ENCODE measurements around the gene ARL13B.
"Not testable (repeated sequence)": the region's sequence is repeated elsewhere in the genome, so short reads cannot be mapped to it uniquely, and the experiment has no call there.

The ARL13B gene

GRCh38 chr3:93936549-93936948 is 43.4 kb upstream of the ARL13B start:
- Histone ChIP-seq H3K4me1 (ENCODE audit: low read length) (no peaks in the 10 kb centered on the region), H4K20me1 (ENCODE audit: insufficient read depth, low read length) (no peaks in the 10 kb centered on the region), H3K9ac (ENCODE audit: low read length) (no peak overlapping the region), H2AFZ (ENCODE audit: low read length) (no peak overlapping the region), H3K9me3 (replicated peaks; ENCODE audit: insufficient read depth, low read length) (no peaks in the 10 kb centered on the region), H3K27me3 (replicated peaks; ENCODE audit: insufficient read depth, low read length) (no peaks in the 10 kb centered on the region), H3K4me3 (ENCODE audit: low read length) (no peak overlapping the region), H3F3A (ENCODE audit: insufficient read depth, low read length) (no peaks in the 10 kb centered on the region), H3K9me2 (replicated peaks; ENCODE audit: insufficient read depth, low read length) (no peaks in the 10 kb centered on the region), H3K27ac (ENCODE audit: low read length) (no peak overlapping the region), H3K79me2 (ENCODE audit: low read length) (no peaks in the 10 kb centered on the region), H3K4me2 (ENCODE audit: low read depth, low read length) (no peak overlapping the region), H3K36me3 (replicated peaks; ENCODE audit: insufficient read depth, low read length) (no peaks in the 10 kb centered on the region)
- TF ChIP-seq, protein P1, sequence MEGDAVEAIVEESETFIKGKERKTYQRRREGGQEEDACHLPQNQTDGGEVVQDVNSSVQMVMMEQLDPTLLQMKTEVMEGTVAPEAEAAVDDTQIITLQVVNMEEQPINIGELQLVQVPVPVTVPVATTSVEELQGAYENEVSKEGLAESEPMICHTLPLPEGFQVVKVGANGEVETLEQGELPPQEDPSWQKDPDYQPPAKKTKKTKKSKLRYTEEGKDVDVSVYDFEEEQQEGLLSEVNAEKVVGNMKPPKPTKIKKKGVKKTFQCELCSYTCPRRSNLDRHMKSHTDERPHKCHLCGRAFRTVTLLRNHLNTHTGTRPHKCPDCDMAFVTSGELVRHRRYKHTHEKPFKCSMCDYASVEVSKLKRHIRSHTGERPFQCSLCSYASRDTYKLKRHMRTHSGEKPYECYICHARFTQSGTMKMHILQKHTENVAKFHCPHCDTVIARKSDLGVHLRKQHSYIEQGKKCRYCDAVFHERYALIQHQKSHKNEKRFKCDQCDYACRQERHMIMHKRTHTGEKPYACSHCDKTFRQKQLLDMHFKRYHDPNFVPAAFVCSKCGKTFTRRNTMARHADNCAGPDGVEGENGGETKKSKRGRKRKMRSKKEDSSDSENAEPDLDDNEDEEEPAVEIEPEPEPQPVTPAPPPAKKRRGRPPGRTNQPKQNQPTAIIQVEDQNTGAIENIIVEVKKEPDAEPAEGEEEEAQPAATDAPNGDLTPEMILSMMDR (IDR thresholded peaks at IDR 0.05; ENCODE audit: low read length) = no peak
- TF ChIP-seq EZH2phosphoT487 (IDR thresholded peaks at IDR 0.05; ENCODE audit: low read length) (no peak), EZH2 (optimal IDR thresholded peaks at IDR 0.05; ENCODE audit: low read depth, low read length) (no peak)
- DNase-seq = no peak

DNA sequence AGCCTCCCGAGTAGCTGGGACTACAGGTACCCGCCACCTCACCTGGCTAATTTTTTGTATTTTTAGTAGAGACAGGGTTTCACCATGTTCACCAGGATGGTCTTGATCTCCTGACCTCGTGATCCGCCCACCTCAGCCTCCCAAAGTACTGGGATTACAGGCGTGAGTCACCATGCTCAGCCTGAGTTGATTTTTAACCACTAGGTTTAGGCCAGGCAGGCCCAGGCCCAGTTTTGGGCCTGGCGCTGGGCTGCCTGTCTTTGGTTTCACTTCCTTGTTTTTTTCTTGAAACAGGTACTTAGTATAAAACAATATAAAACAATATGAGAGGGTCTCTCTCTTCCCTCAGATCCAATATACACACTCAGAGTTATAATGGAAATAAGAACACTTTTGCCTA is 42.5 kb upstream of the ARL13B start:
- not testable (repeated sequence) for H3K27ac ChIP-seq (ENCODE audit: low read length); H2AFZ ChIP-seq (ENCODE audit: low read length); H3K79me2 ChIP-seq (ENCODE audit: low read length); H3K9me2 ChIP-seq (replicated peaks; ENCODE audit: insufficient read depth, low read length); H3K4me2 ChIP-seq (ENCODE audit: low read depth, low read length); H3K9ac ChIP-seq (ENCODE audit: low read length); H3K27me3 ChIP-seq (replicated peaks; ENCODE audit: insufficient read depth, low read length); H3K4me1 ChIP-seq (ENCODE audit: low read length); H3K4me3 ChIP-seq (ENCODE audit: low read length); H3F3A ChIP-seq (ENCODE audit: insufficient read depth, low read length); H3K9me3 ChIP-seq (replicated peaks; ENCODE audit: insufficient read depth, low read length); DNase-seq; H3K36me3 ChIP-seq (replicated peaks; ENCODE audit: insufficient read depth, low read length); H4K20me1 ChIP-seq (ENCODE audit: insufficient read depth, low read length)

DNA sequence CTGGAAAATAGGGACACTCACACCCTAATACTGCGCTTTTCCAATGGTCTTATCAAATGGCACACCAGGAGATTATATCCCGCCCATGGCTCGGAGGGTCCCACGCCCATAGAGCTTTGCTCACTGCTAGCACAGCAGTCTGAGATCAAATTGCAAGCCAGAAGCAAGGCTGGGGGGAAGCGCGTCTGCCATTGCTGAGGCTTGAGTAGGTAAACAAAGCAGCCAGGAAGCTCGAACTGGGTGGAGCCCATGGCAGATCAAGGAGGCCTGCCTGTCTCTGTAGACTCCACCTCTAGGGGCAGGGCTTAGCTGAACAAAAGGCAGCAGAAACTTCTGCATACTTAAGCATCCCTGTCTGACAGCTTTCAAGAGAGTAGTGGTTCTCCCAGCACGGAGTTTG is 30.0 kb upstream of the ARL13B start:
- not testable (repeated sequence) for DNase-seq; H3K36me3 ChIP-seq (replicated peaks; ENCODE audit: insufficient read depth, low read length); H3K4me1 ChIP-seq (ENCODE audit: low read length); H3K79me2 ChIP-seq (ENCODE audit: low read length); H2AFZ ChIP-seq (ENCODE audit: low read length); H3K4me2 ChIP-seq (ENCODE audit: low read depth, low read length); H3K9ac ChIP-seq (ENCODE audit: low read length); H3K27ac ChIP-seq (ENCODE audit: low read length); H3K27me3 ChIP-seq (replicated peaks; ENCODE audit: insufficient read depth, low read length); H4K20me1 ChIP-seq (ENCODE audit: insufficient read depth, low read length); H3K9me2 ChIP-seq (replicated peaks; ENCODE audit: insufficient read depth, low read length); H3K4me3 ChIP-seq (ENCODE audit: low read length); H3F3A ChIP-seq (ENCODE audit: insufficient read depth, low read length); H3K9me3 ChIP-seq (replicated peaks; ENCODE audit: insufficient read depth, low read length)

GRCh38 chr3:93961026-93961425 is 18.9 kb upstream of the ARL13B start:
- Histone ChIP-seq H3K4me2 (ENCODE audit: low read depth, low read length) (no peak overlapping the region), H3K9ac (ENCODE audit: low read length) (no peak overlapping the region), H3K27me3 (replicated peaks; ENCODE audit: insufficient read depth, low read length) (no peaks in the 10 kb centered on the region), H3K9me2 (replicated peaks; ENCODE audit: insufficient read depth, low read length) (no peaks in the 10 kb centered on the region), H3K4me1 (ENCODE audit: low read length) (no peaks in the 10 kb centered on the region), H3K27ac (ENCODE audit: low read length) (no peak overlapping the region), H3K36me3 (replicated peaks; ENCODE audit: insufficient read depth, low read length) (no peaks in the 10 kb centered on the region), H2AFZ (ENCODE audit: low read length) (no peak overlapping the region), H4K20me1 (ENCODE audit: insufficient read depth, low read length) (no peaks in the 10 kb centered on the region), H3K4me3 (ENCODE audit: low read length) (no peak overlapping the region), H3K9me3 (replicated peaks; ENCODE audit: insufficient read depth, low read length) (no peaks in the 10 kb centered on the region), H3K79me2 (ENCODE audit: low read length) (no peaks in the 10 kb centered on the region), H3F3A (ENCODE audit: insufficient read depth, low read length) (no peaks in the 10 kb centered on the region)
- no peak for TF ChIP-seq EZH2phosphoT487 (IDR thresholded peaks at IDR 0.05; ENCODE audit: low read length)
- TF ChIP-seq, protein P1 (IDR thresholded peaks at IDR 0.05; ENCODE audit: low read length) = no peak
- TF ChIP-seq EZH2 (optimal IDR thresholded peaks at IDR 0.05; ENCODE audit: low read depth, low read length) = no peak
- no peak for DNase-seq
